ENCODE results near the gene CDCA8.

DNA sequence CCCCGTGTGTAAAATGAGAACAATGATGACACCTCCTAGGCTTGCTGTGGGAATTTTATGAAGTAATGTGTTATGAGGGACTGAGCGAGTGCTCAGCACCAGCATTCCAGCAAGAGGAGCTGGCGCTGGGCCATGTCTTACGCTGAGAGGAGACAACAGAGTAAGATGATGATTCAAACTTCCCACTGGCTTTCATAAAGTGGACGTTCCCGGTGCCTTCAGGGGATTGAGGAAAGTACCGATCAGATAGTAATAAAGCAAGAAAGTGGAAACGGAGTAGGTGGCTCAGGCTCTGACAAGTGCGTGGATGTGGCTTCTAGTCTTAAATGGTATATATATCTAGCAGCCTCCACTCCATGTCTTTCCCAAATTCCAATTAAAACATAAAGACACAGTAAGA, 48.8 kb downstream of the CDCA8 start:
- TF ChIP-seq, protein P1, sequence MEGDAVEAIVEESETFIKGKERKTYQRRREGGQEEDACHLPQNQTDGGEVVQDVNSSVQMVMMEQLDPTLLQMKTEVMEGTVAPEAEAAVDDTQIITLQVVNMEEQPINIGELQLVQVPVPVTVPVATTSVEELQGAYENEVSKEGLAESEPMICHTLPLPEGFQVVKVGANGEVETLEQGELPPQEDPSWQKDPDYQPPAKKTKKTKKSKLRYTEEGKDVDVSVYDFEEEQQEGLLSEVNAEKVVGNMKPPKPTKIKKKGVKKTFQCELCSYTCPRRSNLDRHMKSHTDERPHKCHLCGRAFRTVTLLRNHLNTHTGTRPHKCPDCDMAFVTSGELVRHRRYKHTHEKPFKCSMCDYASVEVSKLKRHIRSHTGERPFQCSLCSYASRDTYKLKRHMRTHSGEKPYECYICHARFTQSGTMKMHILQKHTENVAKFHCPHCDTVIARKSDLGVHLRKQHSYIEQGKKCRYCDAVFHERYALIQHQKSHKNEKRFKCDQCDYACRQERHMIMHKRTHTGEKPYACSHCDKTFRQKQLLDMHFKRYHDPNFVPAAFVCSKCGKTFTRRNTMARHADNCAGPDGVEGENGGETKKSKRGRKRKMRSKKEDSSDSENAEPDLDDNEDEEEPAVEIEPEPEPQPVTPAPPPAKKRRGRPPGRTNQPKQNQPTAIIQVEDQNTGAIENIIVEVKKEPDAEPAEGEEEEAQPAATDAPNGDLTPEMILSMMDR (IDR thresholded peaks at IDR 0.05; ENCODE audit: low read length): no peak
- TF ChIP-seq EZH2 (IDR thresholded peaks at IDR 0.05; ENCODE audit: borderline replicate concordance, low read length): no peak

Measured in OCI-LY1 (cell line).